ENCODE measurements around the gene OR8D2.
"Not testable (repeated sequence)": the region's sequence is repeated elsewhere in the genome, so short reads cannot be mapped to it uniquely, and the experiment has no call there.

Gene OR8D2

GRCh38 chr11:124285610-124286344, 34.2 kb downstream of the OR8D2 start:
- no peak for DNase-seq

- DNase-seq, result no peak
Measured at GRCh38 chr11:124278261-124278660, 41.7 kb downstream of the OR8D2 start.

GRCh38 chr11:124277804-124278203, 42.2 kb downstream of the OR8D2 start:
- DNase-seq, result no peak

DNA sequence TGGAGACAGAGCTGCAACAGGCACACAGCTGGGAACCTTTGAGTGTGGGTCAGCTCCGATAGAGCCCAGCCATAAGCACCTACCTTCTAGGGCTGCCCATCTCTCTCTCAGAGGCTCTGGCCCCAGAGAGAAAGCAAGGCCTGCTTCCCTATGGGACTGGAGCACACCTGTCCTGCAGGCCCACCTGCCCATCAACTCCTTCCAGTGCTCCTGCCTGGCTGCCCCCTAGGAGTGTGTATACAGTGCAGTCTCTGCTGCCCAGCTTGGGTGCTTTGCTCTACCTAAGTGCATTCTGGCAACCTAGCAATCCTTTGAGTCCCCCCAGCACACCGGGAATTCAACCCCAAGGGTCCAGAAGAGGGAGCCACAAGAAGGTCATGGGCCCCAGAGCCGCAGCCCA, 42.8 kb downstream of the OR8D2 start:
- no peak for DNase-seq

- no peak for DNase-seq
Measured at GRCh38 chr11:124276081-124276480, 43.9 kb downstream of the OR8D2 start.

- no peak for DNase-seq
Measured at GRCh38 chr11:124274000-124274399, 46.0 kb downstream of the OR8D2 start.

DNA sequence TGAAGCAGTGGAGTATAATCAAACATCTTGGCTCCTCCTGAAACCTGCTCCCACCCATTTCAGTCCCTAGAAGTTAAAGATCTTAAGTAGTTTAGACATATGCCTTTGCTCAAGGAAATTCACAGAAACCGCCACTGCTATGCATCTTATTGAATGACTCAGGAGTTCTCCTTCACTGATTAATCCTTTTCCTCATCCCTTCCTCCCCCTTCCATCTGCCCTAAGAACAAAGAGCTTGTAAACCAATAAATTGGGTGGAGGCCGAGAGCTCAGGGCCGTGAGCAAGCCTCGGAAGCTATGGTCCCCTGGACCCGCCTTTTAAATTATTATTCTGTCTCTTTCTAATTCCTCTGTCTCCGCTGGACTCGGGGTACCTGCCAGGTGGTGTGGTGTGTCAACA, 49.1 kb downstream of the OR8D2 start:
- not testable (repeated sequence) for DNase-seq

Data from stimulated activated CD4-positive, alpha-beta T cell treated with anti-CD3 and anti-CD28 coated beads, Interleukin-4, amount 100 ng/mL, for 24 hours (primary cell).